HEK293T (cell line): Measurements from ENCODE around the gene DNASE1L1.

ENCODE experiments used
- BHLHE40 ChIP-seq: fragments of 450-650 bp; IDR thresholded peaks from 2 replicates; pipeline ENCODE4 v1.6.1; 2016; ENCODE audit warnings: mild to moderate bottlenecking, moderate library complexity, borderline replicate concordance
- FOXA1 ChIP-seq: fragments of 450-650 bp; IDR thresholded peaks from 2 replicates; pipeline ENCODE4 v1.6.1; 2016; ENCODE audit warnings: mild to moderate bottlenecking
- FOXK2 ChIP-seq: fragments of 450-650 bp; IDR thresholded peaks from 2 replicates; pipeline ENCODE4 v1.6.1; 2016; ENCODE audit warnings: mild to moderate bottlenecking
- ZNF384 ChIP-seq: fragments of 450-650 bp; IDR thresholded peaks from 2 replicates; pipeline ENCODE4 v1.6.1; 2016

- TF ChIP-seq BHLHE40 = no peak
- no peak for TF ChIP-seq ZNF384
- TF ChIP-seq FOXA1 = no peak
- no peak for TF ChIP-seq FOXK2
Measured at GRCh38 chrX:154417157-154417556, 8.1 kb upstream of the DNASE1L1 start.
